Tongue (tissue), 2 donors: ENCODE results near the gene FBXO11. TPM values are rescaled to one million over a fixed set of nuclear protein-coding genes. Genes with fewer than 3 reads are reported as not detected.
"Not testable (repeated sequence)": the region's sequence is repeated elsewhere in the genome, so short reads cannot be mapped to it uniquely, and the experiment has no call there.

ENCODE experiments used
- DNase-seq: peaks from one replicate; pipeline ENCODE4 v3.0.0-alpha.2; 2015
- total RNA-seq: library from RNA; depleted of rRNA; stranded (reverse); fragments of >200 nt; gene quantifications from one replicate; pipeline ENCODE4 v1.2.3, GENCODE V29; 2014

Gene FBXO11
- 104 TPM for total RNA-seq

- peak; percentile 99 for DNase-seq
Measured at GRCh38 chr2:47906157-47907038, at the start of gene FBXO11. Gene FBXO11, minus strand, starts transcription at chr2:47906498. Its CDS starts 778 bp downstream, at chr2:47905720.

GRCh38 chr2:47950340-47951301, 44.3 kb upstream of the FBXO11 start:
- peak; percentile 43 for DNase-seq

- peak; percentile 47 for DNase-seq
Measured at GRCh38 chr2:47946593-47946992, 40.3 kb upstream of the FBXO11 start.

- DNase-seq: no peak
Measured at GRCh38 chr2:47945046-47945781, 38.9 kb upstream of the FBXO11 start.

- DNase-seq: no peak
Measured at GRCh38 chr2:47941936-47942335, 35.6 kb upstream of the FBXO11 start.

GRCh38 chr2:47937677-47938076, 31.4 kb upstream of the FBXO11 start:
- DNase-seq: no peak

- DNase-seq: no peak
Measured at GRCh38 chr2:47935071-47935470, 28.8 kb upstream of the FBXO11 start.

GRCh38 chr2:47918043-47918442, 11.7 kb upstream of the FBXO11 start:
- DNase-seq: no peak

GRCh38 chr2:47917276-47917961, 11.1 kb upstream of the FBXO11 start:
- no peak for DNase-seq

GRCh38 chr2:47916412-47916811, 10.1 kb upstream of the FBXO11 start:
- DNase-seq: no peak

- not testable (repeated sequence) for DNase-seq
Measured at GRCh38 chr2:47910662-47911061, 4.4 kb upstream of the FBXO11 start.

- no peak for DNase-seq
Measured at GRCh38 chr2:47908682-47909081, 2.4 kb upstream of the FBXO11 start.

- DNase-seq: no peak
Measured at GRCh38 chr2:47907039-47907781, 912 bp upstream of the FBXO11 start.

GRCh38 chr2:47905386-47906156, 727 bp downstream of the FBXO11 start:
- peak; percentile 82 for DNase-seq

GRCh38 chr2:47903781-47904490, 2.4 kb downstream of the FBXO11 start:
- peak; percentile 17 for DNase-seq

GRCh38 chr2:47901892-47902291, 4.4 kb downstream of the FBXO11 start:
- not testable (repeated sequence) for DNase-seq

- no peak for DNase-seq
Measured at GRCh38 chr2:47900857-47901256, 5.4 kb downstream of the FBXO11 start.

GRCh38 chr2:47899915-47900816, 6.1 kb downstream of the FBXO11 start:
- no peak for DNase-seq
